H9 (cell line): ENCODE results near the gene CCL21. TPM values are rescaled to one million over a fixed set of nuclear protein-coding genes. Genes with fewer than 3 reads are reported as not detected.
A peak's percentile ranks its signal among the peaks of the same experiment; 100 is the strongest.

Source experiments
- DNase-seq: peaks from one replicate; pipeline ENCODE4 v3.0.0-alpha.2; 2017
- H2AFZ ChIP-seq: one replicate; pipeline ENCODE4 v1.6.1; 2013; ENCODE audit warnings: mild to moderate bottlenecking, low read length, control low read depth, moderate library complexity
- H2AK5ac ChIP-seq: 2 replicates; pipeline ENCODE4 v1.6.1; 2013; ENCODE audit warnings: low read length, control low read depth, mixed read lengths; ENCODE audit not compliant: insufficient read length
- H2BK120ac ChIP-seq: one replicate; pipeline ENCODE4 v1.6.1; 2013; ENCODE audit warnings: low read depth, mild to moderate bottlenecking, low read length, control low read depth, inconsistent platforms; ENCODE audit not compliant: poor library complexity, severe bottlenecking
- H2BK12ac ChIP-seq: 2 replicates; pipeline ENCODE4 v1.6.1; 2013; ENCODE audit warnings: low read length, control low read depth, mixed read lengths, low read depth; ENCODE audit not compliant: insufficient read length
- H2BK15ac ChIP-seq: 2 replicates; pipeline ENCODE4 v1.6.1; 2013; ENCODE audit warnings: low read depth, low read length, control low read depth
- H2BK20ac ChIP-seq: one replicate; pipeline ENCODE4 v1.6.1; 2013; ENCODE audit warnings: low read depth, mild to moderate bottlenecking, low read length, control low read depth, inconsistent platforms; ENCODE audit not compliant: poor library complexity, severe bottlenecking
- H2BK5ac ChIP-seq: 2 replicates; pipeline ENCODE4 v1.6.1; 2013; ENCODE audit warnings: low read length, control low read depth, mixed read lengths; ENCODE audit not compliant: insufficient read length
- H3K14ac ChIP-seq: 2 replicates; pipeline ENCODE4 v1.6.1; 2013; ENCODE audit warnings: low read length, control low read depth; ENCODE audit not compliant: insufficient read depth
- H3K18ac ChIP-seq: 2 replicates; pipeline ENCODE4 v1.6.1; 2013; ENCODE audit warnings: low read depth, mild to moderate bottlenecking, mixed read lengths, low read length, control low read depth; ENCODE audit not compliant: insufficient read length
- H3K23ac ChIP-seq: 2 replicates; pipeline ENCODE4 v1.6.1; 2013; ENCODE audit warnings: low read length, control low read depth, mixed read lengths, low read depth; ENCODE audit not compliant: insufficient read length
- H3K23me2 ChIP-seq: 2 replicates; pipeline ENCODE4 v1.6.1; 2013; ENCODE audit warnings: low read depth, mild to moderate bottlenecking, mixed read lengths, low read length, control low read depth; ENCODE audit not compliant: insufficient read length, poor library complexity, severe bottlenecking
- H3K27ac ChIP-seq: 2 replicates; pipeline ENCODE4 v1.5.1; 2013; ENCODE audit warnings: low read length, control low read depth, mixed read lengths, low read depth; ENCODE audit not compliant: insufficient read length
- H3K27me3 ChIP-seq: 2 replicates; pipeline ENCODE4 v1.6.1; 2013; ENCODE audit warnings: low read length, control low read depth, inconsistent platforms; ENCODE audit not compliant: insufficient read depth
- H3K4ac ChIP-seq: 2 replicates; pipeline ENCODE4 v1.6.1; 2013; ENCODE audit warnings: low read depth, mild to moderate bottlenecking, control low read depth, inconsistent platforms, low read length, moderate library complexity
- H3K4me1 ChIP-seq: 2 replicates; pipeline ENCODE4 v1.6.1; 2013; ENCODE audit warnings: low read length, control low read depth, inconsistent platforms; ENCODE audit not compliant: insufficient read depth
- H3K4me2 ChIP-seq: 2 replicates; pipeline ENCODE4 v1.6.1; 2013; ENCODE audit warnings: low read length, control low read depth, mixed read lengths; ENCODE audit not compliant: insufficient read length, insufficient read depth
- H3K56ac ChIP-seq: 2 replicates; pipeline ENCODE4 v1.6.1; 2013; ENCODE audit warnings: low read depth, mild to moderate bottlenecking, mixed read lengths, low read length, control low read depth; ENCODE audit not compliant: insufficient read length
- H3K79me1 ChIP-seq: 2 replicates; pipeline ENCODE4 v1.6.1; 2013; ENCODE audit warnings: low read depth, mild to moderate bottlenecking, moderate library complexity, low read length, control low read depth, inconsistent platforms; ENCODE audit not compliant: insufficient read depth, poor library complexity, severe bottlenecking
- H3K79me2 ChIP-seq: 2 replicates; pipeline ENCODE4 v1.6.1; 2013; ENCODE audit warnings: low read length, control low read depth, inconsistent platforms; ENCODE audit not compliant: insufficient read depth
- H3K9ac ChIP-seq: 2 replicates; pipeline ENCODE4 v1.6.1; 2013; ENCODE audit warnings: low read length, control low read depth, mixed read lengths; ENCODE audit not compliant: insufficient read length; ENCODE audit errors: extremely low read depth
- H3K9me3 ChIP-seq: one replicate; pipeline ENCODE4 v1.6.1; 2013; ENCODE audit warnings: low read depth, low read length, inconsistent platforms; ENCODE audit not compliant: control insufficient read depth
- H3T11ph ChIP-seq: one replicate; pipeline ENCODE4 v1.6.1; 2013; ENCODE audit warnings: mild to moderate bottlenecking, low read length, control low read depth, inconsistent platforms
- H4K20me1 ChIP-seq: one replicate; pipeline ENCODE4 v1.6.1; 2013; ENCODE audit not compliant: control insufficient read depth, insufficient read length, insufficient read depth
- H4K5ac ChIP-seq: 2 replicates; pipeline ENCODE4 v1.6.1; 2013; ENCODE audit warnings: low read depth, mild to moderate bottlenecking, mixed read lengths, low read length, control low read depth; ENCODE audit not compliant: insufficient read length
- H4K8ac ChIP-seq: replicated peaks from 2 replicates; pipeline ENCODE4 v1.6.1; 2013; ENCODE audit warnings: low read length, control low read depth, mixed read lengths, low read depth; ENCODE audit not compliant: insufficient read length
- H4K91ac ChIP-seq: 2 replicates; pipeline ENCODE4 v1.6.1; 2013; ENCODE audit warnings: low read depth, mild to moderate bottlenecking, moderate library complexity, mixed read lengths, low read length, control low read depth; ENCODE audit not compliant: insufficient read length
- H3K27ac Mint-ChIP-seq, 3 experiments: 2 replicates in 2 of 3; 3 replicates in 1 of 3; pipeline ENCODE4 v1.8.0; 2020 to 2021; ENCODE audit warnings: mixed read lengths in 3 of 3, mild to moderate bottlenecking in 1 of 3, moderate library complexity in 1 of 3
- H3K27me3 Mint-ChIP-seq: 2 replicates; pipeline ENCODE4 v1.8.0; 2021; ENCODE audit warnings: low read depth, mild to moderate bottlenecking, moderate library complexity, mixed read lengths
- H3K36me3 Mint-ChIP-seq, 3 experiments: 2 replicates in 2 of 3; 3 replicates in 1 of 3; pipeline ENCODE4 v1.8.0; 2020 to 2021; ENCODE audit warnings: low read depth in 3 of 3, mixed read lengths in 3 of 3; ENCODE audit not compliant: insufficient read depth in 1 of 3
- H3K4me1 Mint-ChIP-seq, 2 experiments: 2 replicates each; pipeline ENCODE4 v1.8.0; 2020; ENCODE audit warnings: mixed read lengths in 2 of 2
- H3K4me3 Mint-ChIP-seq, 2 experiments: 2 replicates in 1 of 2; 3 replicates in 1 of 2; pipeline ENCODE4 v1.8.0; 2020 to 2021; ENCODE audit warnings: mild to moderate bottlenecking in 2 of 2, mixed read lengths in 2 of 2, moderate library complexity in 1 of 2
- H3K9me3 Mint-ChIP-seq, 2 experiments: 2 replicates in 1 of 2; 3 replicates in 1 of 2; pipeline ENCODE4 v1.8.0; 2020; ENCODE audit warnings: mild to moderate bottlenecking in 2 of 2, mixed read lengths in 2 of 2, moderate library complexity in 1 of 2
- CTCF ChIP-seq: fragments of 200-600 bp; sonication (generic); conservative IDR thresholded peaks from 3 replicates; pipeline ENCODE4 v1.8.0; 2021; ENCODE audit warnings: antibody characterized with exemption, mild to moderate bottlenecking
- WGBS: extraction: QIAGEN DNeasy Blood & Tissue Kit; methylation state at CpG from one replicate; pipeline ENCODE4 v1.1.7; 2013; ENCODE audit warnings: missing lambda C conversion rate, low lambda C conversion rate, mixed read lengths; ENCODE audit not compliant: insufficient read length; ENCODE audit errors: extremely low coverage; 5-methylcytosine and 5-hydroxymethylcytosine counted together
- total RNA-seq: library from RNA; stranded (reverse); gene quantifications from 2 replicates; pipeline ENCODE4 v1.2.1, GENCODE V29; 2021

Gene CCL21
- total RNA-seq, 1 experiment from 2014 or later = not detected

- no peak overlapping the region for H2BK15ac ChIP-seq
- no peak overlapping the region for H2BK120ac ChIP-seq
- no peak overlapping the region for H4K91ac ChIP-seq
- no peak overlapping the region for H3K4me3 Mint-ChIP-seq
- H3K9me3 Mint-ChIP-seq = no peaks in the 10 kb centered on the region
- no peak overlapping the region for H3K27ac ChIP-seq
- H3K27me3 Mint-ChIP-seq = no peaks in the 10 kb centered on the region; the same call in none of the 2 replicates
- H3K9ac ChIP-seq = no peak overlapping the region
- H4K5ac ChIP-seq = no peak overlapping the region
- TF ChIP-seq CTCF = peak; percentile 19; the same call in 1 of the 3 replicates
- H3K23ac ChIP-seq = no peak overlapping the region
- H3K4me2 ChIP-seq = no peak overlapping the region
- H3K9me3 ChIP-seq = no peaks in the 10 kb centered on the region
- H3K14ac ChIP-seq = no peak overlapping the region
- no peaks in the 10 kb centered on the region for H3K79me1 ChIP-seq
- peaks cover 8% of the 10 kb centered on the region; the same call in 1 of the 2 replicates for H3K4me1 ChIP-seq
- H2AFZ ChIP-seq = no peak overlapping the region
- H2AK5ac ChIP-seq = no peak overlapping the region
- no peaks in the 10 kb centered on the region for H3K27me3 ChIP-seq
- H4K8ac ChIP-seq = no peak overlapping the region
- no peak overlapping the region for H2BK20ac ChIP-seq
- H3K27ac Mint-ChIP-seq = no peak overlapping the region
- H3K23me2 ChIP-seq = no peaks in the 10 kb centered on the region
- H3K36me3 Mint-ChIP-seq = no peaks in the 10 kb centered on the region; a peak in 1 of 7 replicates
- H3K4ac ChIP-seq = no peak overlapping the region
- H2BK12ac ChIP-seq = no peak overlapping the region
- no peak overlapping the region for H2BK5ac ChIP-seq
- H3K4me1 Mint-ChIP-seq = peaks cover 13 to 17% of the 10 kb centered on the region in 2 experiments
- H4K20me1 ChIP-seq = no peaks in the 10 kb centered on the region
- no peaks in the 10 kb centered on the region for H3K79me2 ChIP-seq
- H3K18ac ChIP-seq = no peak overlapping the region
- no peak for DNase-seq
- no CpG with 5 or more reads among the region's 4 CpGs for WGBS
- H3K56ac ChIP-seq = no peak overlapping the region
- H3T11ph ChIP-seq = no peak overlapping the region
Measured at GRCh38 chr9:34684145-34684544, 25.8 kb downstream of the CCL21 start.
